HG03025 (cell line): Measurements from ENCODE around the gene SOCS1.

ENCODE experiments used
- ATAC-seq: cut with Tn5 transposase; IDR thresholded peaks from one replicate; pipeline ENCODE4 v1.9.1; 2021; ENCODE audit warnings: mild to moderate bottlenecking, moderate library complexity; ENCODE audit not compliant: unreplicated experiment, low FRiP score

Gene SOCS1

DNA sequence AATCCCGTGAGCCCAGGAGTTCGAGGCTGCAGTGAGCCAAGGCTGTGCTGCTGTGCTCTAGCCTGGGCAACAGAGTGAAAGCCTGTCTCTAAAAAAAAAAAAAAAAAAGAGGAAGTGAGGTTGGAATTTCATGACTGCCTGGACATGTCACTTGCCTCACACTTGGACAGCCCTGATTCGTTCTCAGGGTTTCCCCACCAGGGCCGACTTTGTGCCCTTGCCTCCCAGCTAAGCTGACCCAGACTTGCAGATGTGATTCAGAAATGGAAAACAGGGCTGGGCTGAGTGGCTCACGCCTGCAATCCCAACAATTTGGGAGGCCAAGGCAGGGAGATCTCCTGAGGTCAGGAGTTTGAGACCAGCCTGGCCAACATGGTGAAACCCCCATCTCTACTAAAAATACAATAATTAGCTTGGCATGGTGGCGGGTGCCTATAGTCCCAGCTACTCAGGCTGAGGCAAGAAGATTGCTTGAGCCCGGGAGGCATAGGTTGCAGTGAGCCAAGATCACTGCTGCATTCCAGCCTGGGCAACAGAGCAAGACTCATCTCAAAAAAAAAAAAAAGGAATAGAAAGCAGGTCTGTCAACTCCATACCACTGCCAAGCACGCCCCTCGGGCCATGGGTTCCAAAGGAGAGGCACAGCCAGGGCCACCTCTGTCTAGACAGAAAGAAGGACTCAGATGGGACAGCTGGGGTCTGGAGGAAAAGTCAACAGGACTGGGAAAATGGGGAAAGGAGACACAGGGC is 46.9 kb downstream of the SOCS1 start:
- no peak for ATAC-seq

DNA sequence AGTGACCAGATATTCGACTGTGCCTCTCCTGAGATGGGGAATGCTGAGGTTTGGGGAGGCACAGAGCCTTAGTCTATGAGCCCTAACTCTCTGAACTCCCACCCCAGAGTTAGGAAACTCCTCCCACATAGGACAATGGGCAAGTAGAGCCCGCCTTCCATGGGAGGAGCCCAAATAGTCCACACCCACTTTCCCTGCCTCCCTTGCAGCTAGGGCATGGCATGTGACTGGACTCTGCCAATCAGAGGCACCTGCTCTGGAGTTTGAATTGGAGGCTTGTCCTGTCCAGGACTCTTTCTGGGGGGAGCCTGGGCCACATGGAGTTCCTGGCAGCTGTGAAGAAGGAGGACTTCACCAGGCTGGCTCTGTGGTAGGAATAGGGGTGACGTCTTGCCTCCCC is 48.4 kb downstream of the SOCS1 start:
- no peak for ATAC-seq

DNA sequence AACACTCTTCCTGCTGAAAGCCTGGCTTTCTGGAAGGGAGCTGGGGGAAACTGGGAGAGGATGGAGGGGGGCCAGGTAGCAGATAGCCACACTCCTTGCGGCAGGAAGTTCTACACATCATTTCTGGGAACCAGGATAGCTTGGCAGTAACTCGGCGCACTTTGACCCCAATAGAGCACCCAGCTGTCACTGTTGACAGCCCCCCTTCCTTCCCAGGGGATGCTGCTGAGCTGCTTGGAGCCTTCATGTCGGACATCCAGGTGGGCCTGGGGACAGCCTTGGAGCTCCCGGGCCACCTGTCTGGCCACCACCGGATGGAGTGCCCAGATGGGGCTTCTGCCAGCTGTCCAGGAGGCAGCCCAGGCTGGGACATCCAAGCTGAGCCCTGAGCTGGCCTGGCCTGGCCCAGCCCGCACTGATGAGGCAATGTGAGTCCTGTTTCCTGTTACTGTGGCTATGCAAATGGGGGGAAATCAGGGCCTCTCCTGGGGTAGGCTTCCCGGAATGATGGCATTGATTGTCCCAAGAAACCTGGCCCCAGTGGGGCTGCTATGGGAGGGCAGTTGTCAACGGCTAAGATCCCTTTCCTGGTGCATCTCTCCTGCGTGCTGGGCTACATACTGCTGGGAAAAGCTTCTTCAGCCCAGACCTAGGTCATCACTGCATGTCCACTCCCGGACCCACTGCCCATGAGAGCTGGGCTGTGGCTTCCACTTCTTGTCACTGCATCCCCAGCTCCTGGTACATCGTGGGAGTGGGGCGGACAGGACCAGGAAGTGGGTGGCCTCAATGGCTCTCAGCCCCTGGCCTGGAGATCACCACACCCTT is 50.0 kb downstream of the SOCS1 start:
- ATAC-seq = no peak

DNA sequence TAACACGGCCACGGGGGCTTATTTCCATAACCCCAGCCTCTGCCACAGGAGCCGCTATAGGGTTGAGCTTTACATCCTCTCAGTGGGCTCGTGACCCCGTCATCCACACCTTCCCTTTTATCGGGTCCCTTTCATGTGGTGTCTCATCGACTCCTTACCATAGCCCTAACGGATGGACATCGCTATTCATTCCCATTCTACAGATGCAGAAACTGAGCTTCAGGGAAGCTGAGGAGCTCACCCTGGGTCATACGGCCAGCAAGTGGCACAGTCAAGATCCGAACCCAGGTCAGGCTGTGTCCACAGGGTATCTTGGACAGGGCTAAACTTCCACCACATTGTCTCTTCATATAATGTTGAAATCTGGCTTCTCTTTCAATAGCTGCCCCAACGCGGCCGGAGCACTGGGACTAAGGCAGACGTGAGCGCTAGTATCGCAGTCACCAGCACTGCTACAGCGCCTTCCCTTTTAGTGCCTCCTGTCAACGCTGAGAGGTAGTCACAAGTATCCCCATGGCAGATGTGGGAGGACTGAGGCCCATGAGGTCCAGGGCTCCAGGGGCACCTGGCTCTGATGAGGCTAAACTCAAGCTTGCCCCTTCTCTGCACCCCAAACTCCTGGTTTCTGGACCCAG is 50.8 kb downstream of the SOCS1 start:
- ATAC-seq = no peak

DNA sequence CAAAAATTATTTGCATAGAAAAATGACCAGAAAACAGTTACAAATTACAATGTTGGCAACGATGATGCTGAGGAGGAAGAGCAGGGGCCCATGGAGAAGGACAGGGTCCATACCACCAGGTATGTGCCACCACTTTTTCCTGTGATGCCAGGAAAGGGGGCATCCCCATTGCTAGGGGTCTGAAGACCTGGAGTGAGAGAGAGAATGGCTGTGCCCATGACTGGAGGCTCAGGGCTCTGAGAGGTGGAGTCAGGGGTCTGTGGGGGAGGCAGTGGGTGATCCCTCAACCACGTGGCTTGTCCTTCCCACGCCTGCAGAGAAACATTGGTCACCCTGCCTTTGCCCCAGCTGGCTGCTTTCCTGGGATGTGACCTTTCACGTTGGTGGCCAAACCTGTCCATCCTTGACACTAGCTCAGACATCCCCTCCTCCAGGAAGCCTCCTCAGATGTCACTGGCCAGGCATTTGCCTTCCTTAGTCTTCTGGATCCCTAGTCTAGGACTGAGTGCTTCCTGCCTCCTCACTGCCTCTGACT is 51.4 kb downstream of the SOCS1 start:
- ATAC-seq = no peak
